ENCODE data around the gene NT5C1A.

The NT5C1A gene

DNA sequence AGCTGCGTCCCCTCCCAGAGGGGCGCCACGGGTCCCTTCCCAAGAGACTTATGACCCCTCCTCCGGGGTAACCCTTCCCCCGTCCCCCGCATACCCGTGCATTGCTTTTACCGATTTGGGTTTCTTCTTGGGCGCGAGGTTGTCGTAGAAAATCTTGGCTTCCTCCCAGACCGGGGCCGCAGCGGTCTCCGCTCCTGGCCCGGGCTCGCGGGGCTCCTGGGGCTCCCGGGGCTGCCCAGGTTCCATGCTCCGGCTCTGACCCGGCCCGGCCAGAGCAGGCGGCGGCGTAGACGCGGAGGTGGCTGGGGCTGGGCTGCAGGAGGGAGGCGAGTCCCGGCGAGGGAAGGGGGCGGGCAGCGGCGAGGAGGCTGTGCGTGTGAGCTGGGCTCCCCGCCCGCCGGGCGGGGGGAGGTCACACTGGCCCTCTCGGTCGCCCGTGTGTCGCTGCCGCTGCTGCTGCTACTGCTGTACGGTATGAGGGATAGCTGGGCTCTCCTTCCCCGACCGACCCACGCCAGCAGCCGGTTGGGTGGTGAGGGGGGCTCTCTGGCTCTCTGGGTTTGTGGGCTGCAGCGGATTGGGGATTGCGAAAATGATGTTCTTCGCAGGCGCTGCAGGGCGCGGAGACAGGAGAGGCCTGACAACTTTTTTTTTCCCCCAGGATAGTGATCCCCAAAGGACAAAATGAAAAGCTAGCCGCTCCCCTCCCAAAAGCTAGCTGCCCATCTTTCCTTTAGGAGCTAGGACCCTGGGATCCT, at the start of gene NT5C1A:
TSS of gene NT5C1A (minus strand) at position 315 of the 758 bp plus-strand sequence. CDS start at position 246, 69 bp downstream.
- no peak for DNase-seq

DNA sequence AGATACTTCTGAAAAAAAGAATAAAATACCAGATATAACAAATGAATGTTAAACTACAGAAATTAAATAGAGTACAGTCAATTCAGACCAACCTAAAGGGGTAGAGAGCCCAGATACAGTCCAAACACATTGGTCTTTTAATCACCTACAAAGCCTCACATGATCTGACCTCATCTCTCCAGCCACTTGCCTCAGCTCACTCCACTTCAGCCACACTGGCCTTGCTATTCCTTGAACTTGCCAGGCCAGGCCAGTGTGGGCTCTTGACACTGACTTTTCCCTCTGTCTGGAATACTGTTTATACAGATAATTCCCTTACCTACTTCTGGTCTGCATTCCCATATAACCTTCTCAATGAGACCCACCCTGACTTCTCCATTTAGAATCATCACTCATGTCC, 49.8 kb upstream of the NT5C1A start:
- no peak for DNase-seq

DNA sequence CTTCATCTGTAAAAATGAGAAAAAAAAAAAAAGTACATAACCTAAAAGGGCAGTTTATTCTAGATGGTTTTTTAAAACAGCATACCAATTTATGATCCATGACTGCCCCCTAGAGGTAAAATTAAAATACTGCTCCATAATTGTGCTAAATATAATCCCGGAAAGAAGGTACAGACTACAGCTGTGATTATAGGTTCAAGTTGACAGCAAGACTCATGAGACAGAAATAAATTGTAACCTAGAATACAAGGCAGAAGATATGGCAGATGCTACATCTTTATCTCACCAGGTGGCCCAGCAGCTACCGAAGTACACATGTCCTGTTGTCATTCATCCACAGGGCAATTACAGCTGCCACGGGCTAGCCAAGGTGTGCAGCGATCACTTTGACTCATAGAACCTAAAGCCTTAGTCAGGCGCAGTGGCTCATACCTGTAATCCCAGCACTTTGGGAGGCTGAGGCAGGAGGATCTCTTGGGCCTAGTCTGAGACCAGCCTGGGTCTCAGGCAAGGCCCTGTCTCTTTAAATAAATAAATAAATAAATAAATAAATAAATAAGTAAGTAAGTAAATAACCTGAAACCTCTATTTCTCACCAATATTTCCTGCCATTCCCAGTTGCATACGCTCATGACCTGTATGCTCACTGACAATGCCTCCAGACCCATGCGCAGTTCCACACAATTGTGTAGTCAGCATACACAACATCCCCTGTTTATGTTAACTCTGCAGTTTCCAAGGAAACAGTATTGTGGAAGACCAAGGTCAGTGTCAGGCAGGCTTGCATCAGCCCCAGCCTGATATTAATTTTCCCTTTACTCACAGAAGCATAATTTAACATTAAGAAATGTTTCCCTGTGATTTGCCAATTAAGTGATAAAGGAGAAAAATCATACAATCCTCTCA, 48.4 kb upstream of the NT5C1A start:
- peak; percentile 97 for DNase-seq

DNA sequence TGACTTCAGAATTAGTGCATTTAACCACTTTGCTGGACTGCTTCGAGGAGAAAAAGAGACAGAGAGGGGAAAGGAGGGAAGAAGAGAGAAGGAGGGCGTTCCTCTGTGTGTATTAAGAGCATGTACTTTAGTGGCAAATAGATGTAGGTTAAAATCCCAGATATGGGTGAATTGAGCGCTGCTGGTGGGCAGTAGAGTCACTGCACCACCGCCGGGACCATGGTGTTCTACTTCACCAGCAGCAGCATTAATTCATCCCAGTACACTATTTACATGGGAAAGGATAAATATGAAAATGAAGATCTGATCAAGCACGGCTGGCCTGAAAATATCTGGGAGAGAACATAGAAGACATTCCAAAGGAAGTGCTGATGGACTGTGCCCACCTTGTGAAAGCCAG, 45.9 kb upstream of the NT5C1A start:
- no peak for DNase-seq

DNA sequence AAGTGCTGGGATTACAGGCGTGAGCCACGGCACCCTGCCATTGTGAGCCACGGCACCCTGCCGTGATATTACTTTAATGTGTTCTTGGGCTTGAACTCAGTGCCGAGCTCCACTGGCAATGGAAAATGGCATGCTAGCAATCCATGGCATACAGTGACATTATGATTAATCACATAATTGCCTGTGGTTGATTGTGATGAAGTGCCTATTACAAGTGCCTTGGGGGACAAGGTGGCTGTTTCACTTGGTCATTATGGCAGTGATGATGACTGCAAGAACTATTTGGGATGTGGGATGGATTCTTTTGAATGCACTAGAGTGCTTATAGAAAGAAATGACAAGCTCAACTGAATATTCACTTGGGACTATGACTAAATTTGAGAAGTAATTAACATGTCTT, 41.6 kb upstream of the NT5C1A start:
- DNase-seq = no peak

DNA sequence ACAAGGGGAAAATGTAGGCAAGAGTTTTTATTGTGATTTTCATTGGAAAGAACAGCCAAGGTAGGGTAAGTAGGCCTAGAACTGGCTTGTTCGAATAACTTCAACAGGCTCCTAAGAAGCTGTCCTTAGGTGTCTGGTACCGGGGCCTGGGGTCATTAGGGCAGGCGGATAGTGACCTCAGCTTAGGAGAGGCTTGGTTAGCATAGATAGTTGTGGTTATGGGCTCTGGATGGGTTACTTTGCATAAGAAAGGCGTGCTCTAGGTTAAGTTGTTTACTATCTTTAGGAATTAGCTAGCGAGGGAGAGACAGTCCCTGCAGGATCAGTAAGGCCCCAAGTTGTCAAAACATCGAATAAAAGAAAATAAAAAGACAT, 40.0 kb upstream of the NT5C1A start:
- no peak for DNase-seq

DNA sequence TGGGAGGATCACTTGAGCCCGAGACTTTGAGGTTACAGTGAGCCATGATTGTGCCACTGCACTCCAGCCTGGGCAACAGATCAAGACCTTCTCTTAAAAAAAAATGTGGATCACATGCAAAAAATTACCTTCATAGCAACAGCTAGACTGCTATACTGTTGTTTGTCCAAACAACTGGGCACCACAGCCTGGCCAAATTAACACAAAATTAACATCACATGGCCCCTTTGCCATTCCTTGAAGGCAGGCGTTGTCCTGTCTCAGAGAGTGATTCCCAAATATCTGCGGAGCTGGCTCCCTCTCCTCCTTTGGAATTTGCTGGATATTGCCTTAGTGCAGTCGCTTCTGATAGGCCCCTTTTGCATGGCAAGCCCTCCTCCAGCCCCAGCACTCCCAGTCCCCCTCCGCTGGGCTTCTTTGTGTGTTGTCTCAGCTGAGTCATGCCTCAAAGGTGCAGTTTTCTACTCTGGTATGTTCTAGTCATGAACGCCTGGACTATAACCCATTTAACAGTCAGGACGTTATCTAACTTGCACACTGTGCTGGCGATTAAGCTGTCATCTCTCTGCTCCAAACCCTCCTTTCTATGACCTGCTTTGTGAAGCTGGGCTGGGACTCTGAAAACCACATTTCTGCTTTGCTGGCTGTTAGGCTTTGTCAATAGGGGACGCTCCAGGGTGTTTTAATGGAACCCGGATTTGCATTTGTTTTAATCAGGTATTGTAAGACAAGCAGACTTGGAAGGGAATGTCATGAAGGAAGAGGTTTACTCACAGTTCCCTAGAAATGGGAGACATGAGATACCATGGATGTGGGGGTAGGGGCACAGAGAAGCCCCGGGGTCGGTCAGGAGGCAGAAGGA, 39.4 kb upstream of the NT5C1A start:
- no peak for DNase-seq

DNA sequence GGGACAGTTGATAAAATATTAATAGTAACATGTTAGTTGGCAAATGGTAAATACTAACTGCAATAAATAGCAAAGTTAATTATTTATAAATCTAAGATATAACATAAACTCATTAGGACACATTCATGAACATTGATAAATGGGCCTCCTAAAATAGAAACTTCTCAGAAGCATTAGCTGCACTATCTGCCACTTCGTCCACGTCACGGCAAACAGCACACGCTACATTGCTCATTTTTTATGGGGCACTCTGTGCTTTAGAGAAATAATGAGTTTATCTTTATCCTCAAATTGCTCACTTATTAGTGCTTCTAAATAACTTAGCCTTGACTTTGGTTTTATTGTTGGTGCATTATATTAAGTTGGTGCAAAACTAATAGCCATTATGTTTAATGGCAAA, 35.6 kb upstream of the NT5C1A start:
- no peak for DNase-seq

DNA sequence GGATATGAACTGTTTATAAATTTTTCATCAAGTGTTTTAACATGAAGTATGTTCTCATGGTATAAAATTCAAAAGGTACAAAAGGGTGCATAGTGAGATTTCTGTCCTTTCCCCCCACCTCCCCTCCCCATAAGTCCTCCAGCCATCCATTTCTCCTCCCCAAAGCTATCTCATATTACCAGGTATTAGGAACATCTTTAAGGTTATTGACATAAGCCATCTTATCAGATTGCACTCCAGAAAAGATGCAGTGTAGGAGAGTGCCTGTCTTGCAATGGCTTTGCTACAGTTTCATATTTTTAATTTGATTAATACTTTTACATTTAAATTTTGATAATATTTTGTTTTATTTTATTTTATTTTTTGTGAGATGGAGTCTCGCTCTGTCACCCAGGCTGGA, 32.9 kb upstream of the NT5C1A start:
- no peak for DNase-seq

DNA sequence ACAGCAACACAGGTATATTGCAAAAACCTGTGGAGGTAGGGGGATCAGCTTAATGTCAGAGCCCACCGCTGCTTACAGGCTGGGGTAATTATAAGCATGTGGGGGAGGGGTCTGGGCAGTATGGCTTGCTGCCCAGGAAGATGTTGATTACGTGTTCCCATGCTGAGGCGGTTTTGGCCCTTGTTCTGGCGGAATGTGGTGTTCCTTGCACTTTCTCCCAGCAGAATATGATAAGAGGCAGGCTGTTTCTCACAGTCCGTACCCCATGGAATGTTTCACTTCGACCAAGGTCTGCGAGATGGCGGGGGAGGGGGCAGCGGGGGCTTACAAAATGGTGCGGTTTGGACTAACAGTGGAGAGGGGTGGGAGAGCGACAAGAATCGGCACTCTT, 29.1 kb upstream of the NT5C1A start:
- peak; percentile 95 for DNase-seq

DNA sequence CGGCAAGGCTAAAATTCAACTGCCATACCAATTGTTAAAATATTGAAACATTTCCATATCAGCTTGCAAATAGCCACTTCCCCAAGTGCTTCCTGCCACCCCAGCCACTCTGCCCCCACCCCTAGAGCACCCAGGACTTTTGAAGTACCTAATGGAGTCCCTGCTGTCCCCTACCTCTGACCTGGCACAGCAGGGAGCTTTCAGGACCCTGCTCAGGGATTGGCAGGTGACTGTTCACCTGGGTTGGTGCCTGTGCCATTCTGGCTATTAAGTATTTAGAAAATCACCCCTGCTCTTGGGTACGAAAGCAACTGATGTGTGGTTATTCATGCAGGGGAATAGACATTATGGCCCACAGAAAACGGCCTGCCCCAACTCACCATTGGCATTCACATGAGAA, 28.4 kb upstream of the NT5C1A start:
- no peak for DNase-seq

DNA sequence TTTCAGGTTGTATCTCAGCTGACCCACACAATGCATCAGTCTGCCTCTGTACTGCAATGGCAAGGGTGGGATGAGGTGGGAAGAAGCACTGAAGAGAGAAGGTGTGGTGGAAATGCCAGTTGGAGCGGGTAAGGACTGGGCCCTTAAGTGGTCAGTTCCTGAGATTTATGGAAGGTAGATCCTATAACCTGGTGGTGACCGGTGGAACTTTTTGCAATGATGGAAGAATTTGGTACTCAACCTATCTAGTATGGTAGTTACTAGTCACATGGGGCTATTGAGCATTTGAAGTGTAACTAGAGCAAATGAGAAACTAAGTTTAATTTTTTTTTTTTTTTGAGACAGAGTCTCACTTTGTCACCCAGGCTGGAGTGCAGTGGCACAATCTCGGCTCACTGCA, 27.5 kb upstream of the NT5C1A start:
- no peak for DNase-seq

DNA sequence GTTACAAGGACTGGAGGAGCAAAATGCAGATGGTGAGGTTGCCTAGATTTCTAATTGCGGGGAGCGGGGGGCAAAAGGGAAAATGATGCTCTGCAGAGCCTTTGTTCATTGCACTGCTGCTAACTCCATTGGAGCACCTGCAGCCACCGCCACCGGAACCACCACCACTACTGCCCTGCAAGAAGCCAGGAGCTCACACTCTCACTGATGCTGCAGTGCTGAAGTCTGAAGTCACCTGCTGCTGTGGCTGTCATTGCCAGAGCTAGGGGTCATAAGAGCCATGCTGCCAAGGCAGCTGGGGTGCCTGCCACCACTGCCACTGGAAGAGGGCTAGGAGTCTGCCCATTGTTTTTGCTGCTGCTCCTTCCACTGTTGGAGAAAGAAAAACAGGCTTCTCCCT, 26.7 kb upstream of the NT5C1A start:
- no peak for DNase-seq

DNA sequence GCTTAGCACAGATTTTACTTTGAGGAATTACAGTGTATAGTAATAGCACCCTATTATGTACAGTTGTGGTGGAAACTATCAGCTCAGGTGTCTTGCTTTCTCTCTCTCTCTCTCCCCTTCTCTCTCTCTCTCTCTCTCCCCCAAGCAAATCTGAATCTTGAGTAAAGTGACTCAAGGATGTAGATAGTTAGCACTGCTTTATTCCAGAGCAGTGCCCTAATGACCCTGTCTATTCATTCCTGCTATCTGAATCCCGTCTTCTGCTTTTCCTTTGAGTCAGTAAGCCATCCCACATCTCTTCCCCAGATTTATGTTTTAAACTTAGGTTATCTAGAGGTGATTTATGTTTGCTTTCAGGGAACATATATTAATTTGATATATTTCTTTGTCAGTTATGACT, 24.5 kb upstream of the NT5C1A start:
- no peak for DNase-seq

DNA sequence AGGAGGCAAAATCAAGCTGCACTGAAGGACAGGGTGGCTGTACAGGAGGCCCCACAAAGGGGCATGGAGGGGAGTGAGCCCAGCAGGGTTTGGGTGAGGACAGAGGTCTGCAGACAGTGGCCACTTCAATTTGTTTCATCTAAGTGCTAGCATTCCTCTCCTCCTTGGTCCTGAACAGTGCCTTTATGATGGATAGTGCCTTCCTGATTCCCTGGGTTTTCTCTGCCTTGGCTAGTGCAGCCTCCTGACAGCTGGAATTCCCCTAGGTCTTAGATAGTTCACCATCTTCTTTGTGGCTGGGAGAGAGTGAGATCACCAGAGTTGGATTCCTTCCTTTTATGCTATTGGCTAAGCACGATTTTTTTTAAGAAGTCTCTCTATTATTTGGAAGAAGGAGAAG, 23.1 kb upstream of the NT5C1A start:
- no peak for DNase-seq

DNA sequence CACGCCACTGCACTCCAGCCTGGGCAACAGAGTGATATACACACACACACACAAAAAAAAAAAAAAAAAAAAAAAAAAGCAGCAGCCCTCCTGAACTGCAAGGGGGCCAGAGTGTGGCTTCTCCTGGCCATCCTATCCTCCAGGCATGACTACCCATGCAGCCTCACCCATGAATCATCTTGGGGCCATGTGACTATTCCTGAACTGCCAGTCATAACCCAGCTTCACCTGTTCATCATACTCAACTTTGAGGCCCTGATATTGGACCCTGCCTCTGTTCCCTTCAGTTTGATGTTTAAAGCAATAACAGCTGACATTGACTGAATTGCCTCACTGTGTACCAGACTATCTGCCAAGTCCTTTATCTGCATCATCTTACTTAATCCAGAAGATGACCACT, 22.1 kb upstream of the NT5C1A start:
- DNase-seq = no peak

DNA sequence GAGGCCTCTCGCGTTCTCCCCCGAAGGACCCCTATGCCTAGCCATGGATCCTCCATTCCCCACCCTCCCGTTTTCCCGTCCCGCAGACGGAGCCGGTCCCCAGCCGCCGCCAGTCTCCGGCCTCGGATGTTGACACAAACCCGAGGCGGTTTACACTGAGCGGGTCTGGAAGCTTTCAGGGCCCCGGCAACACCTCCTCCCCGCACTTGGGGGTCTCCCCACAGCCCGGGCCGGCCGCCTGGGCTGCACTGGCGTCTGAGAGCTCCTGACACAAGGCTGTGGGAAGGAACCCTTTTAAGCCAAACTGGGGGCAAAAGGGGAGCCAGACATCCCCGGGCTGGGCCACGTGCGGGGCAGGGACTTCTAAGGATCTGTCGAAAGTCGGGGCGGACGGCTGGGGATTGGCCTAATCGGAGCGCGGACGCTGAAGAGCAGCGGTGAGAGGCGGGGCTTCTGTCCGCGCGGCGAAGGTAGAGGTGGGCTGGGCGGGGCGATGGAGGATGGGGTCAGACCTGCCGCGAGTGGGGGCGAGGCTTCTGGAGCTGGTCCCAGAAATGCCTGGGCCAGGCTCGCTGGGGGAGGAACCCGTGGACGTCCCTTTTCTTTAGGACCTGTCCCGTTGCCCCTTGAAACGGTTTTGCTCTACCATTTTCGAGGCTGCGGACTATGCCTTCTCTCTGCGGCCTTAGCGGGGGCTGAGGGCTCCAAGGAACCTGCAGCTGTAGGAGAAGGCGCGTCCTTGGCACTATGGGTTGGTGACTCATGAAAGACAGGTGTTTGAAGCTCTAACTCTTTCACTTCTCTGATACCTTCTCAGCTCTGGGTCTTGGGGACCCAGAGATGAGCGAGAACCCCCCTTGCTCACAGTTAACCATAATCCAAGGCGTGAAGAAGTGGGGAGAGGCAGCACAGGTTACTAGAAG, 20.5 kb upstream of the NT5C1A start:
- no peak for DNase-seq

DNA sequence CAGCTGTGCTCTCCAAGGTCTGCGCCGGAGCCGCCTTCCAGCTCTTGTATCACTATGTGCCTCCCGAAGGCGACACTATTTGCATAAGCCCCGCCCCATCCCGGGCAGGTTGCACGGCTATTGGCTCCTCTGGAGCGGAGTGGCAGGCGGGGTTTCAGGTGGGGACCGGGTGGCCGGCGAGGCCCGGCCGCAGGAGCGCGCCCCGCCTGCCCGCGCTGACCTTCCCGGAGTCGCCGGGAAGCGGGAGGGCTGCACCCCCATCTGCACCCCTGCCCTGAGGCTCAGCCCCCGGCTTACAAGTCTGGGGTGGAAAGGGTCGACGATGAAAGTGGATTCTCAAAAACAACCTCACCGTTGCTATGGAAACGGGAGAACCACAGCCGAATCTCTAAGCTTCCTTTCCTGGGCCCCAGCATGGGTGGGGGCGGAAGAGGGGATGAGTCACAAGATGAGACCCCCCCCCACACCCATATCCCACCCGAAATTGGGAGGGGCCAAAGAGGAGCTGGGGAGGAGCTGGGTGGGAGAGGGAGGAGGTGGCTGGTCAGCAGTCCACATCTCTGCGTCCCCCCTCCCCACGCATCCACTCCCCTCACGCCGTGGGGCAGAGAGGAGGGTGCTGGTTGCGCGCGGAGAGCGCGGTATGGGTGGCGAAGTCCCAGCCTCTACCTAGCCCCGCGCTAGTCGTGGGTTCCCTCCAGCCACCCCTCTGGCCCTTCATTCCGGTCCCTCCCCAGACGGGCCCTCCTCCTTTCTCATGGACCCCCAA, 19.7 kb upstream of the NT5C1A start, which contains the start of gene HPCAL4:
TSS of gene HPCAL4 (minus strand) at position 51 of the 769 bp plus-strand sequence. CDS start 6,830 bp downstream, outside the sequence.
- DNase-seq = peak; percentile 100

DNA sequence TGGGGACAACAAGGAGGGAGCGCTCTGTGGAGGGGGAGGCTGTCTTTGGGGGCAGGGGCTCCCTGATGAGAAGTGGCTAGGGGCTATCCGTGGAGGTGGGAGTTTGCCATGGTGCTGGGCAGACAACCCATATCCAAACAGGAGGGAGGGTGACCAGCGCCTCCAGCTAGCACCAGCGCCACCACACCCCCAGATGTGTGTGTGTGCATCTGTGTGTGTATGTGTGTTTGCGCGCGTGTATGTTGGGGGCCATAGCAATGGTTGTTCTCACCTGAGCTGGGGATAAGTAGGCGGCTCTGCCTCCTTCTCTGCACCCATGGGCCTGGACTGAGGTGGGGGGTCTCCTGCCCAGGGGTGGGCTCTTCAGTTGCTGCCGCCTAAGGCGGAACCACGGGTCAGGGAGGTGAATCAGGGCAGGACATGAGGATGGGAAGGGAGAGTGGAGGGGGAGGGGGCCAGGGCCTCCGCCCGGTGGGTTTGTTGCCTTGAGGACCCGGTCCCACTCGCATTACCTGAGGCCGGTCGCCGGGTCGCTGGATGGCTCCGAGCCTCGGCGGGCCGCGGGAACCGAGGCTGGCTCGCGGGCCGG, 19.0 kb upstream of the NT5C1A start:
- no peak for DNase-seq

DNA sequence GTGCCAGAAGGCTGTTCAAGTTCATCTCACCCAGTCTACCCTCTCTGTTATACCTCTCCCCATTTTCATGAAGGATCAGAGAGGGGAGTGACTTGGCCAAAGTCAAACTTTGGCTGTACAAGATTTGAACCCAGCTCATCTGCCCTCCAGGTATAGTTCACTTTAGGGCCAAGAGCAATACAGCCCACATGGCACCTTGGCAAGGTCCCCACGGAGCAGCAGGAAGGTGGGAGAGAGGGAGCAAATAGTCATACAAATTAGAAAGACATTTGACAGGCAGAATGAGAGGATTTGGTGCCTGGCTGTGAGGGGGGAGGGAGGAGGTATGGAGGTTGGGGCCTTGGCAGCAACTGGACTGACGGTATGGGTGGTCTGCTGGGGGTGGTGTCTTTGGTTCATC, 18.3 kb upstream of the NT5C1A start:
- no peak for DNase-seq

DNA sequence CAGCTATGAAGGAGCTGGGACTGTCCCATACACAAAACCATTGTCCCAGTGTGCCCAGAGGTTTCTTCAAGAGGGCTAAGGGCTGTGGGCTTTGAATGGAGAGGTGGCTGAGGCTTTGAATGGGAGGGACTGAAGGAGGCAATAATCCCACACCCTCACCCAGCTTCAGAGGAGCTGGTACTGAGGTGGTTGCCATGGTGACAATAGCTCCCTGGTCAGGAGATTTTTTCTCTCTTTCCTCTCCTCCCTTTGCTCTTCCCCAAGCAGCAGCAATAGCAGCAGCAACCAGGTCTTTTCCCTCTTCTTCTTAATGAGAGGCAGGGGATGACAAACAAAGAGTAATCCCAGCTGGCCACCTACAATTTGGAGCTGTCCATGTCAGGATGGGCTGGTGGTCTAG, 17.7 kb upstream of the NT5C1A start:
- peak; percentile 85 for DNase-seq
